GM23248 (cell line): ENCODE measurements around the gene UBE4A.

Experiments used
- EZH2 ChIP-seq: fragments of 200-600 bp; sonication (generic); IDR thresholded peaks from 2 replicates; pipeline ENCODE4 v1.6.1; 2018; ENCODE audit warnings: antibody characterized with exemption, mild to moderate bottlenecking; ENCODE audit not compliant: insufficient read depth, poor library complexity, severe bottlenecking
- EZH2phosphoT487 ChIP-seq: fragments of 200-600 bp; sonication (generic); IDR thresholded peaks from 2 replicates; pipeline ENCODE4 v1.6.1; 2018; ENCODE audit warnings: antibody characterized with exemption, moderate library complexity, mild to moderate bottlenecking, low read depth; ENCODE audit not compliant: insufficient read depth

DNA sequence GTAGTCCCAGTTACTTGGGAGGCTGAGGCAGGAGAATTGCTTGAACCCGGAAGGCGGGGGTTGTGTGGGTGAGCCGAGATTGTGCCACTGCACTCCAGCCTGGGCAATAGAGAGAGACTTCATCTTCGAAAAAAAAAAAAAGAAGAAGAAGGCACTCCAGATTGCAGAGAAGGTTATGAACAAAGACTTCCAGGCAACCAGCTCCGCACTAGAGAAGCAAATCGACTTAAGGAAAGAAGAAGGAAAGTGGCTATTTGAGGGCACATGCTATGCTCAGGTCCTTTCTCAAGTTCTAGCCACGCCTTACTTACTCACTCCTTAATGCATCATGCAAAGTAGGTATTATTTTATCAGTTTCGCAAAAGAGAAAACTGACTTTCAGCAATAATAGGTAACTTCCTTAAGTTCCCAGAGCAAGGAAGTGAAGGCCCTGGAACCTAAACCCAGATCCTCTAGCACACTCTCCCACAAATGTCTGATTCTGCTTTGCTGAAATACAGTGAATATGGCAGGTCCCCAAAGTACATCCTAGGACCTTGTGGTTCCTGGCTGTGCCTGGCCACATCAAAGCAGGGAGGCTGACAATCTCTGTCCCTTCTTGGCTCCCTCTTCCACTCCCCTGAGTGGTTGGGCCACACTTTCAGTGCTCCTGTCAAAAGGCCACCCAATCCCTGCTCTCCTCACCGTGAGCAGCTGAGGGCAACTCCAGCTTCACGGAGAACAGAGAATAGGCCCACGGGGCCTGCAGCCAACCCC lies 40.6 kb upstream of the UBE4A start:
- TF ChIP-seq EZH2 (no peak), EZH2phosphoT487 (no peak)
